Stomach smooth muscle (tissue), 2 donors: ENCODE measurements around the gene SYNDIG1.

Experiments
- H3K27ac ChIP-seq: one replicate; pipeline ENCODE4 v1.7.0; 2013; ENCODE audit warnings: mild to moderate bottlenecking, low read length, inconsistent platforms
- H3K27me3 ChIP-seq, 2 donors: one replicate each; pipeline ENCODE4 v1.7.0; 2013; ENCODE audit warnings: low read length in 2 of 2; ENCODE audit not compliant: insufficient read depth in 2 of 2, control insufficient read depth in 1 of 2
- H3K36me3 ChIP-seq, 2 donors: one replicate each; pipeline ENCODE4 v1.7.0; 2013; ENCODE audit warnings: low read length in 2 of 2; ENCODE audit not compliant: control insufficient read depth in 2 of 2, insufficient read depth in 2 of 2
- H3K4me1 ChIP-seq: one replicate; pipeline ENCODE4 v1.7.0; 2013; ENCODE audit warnings: low read length; ENCODE audit not compliant: control insufficient read depth, insufficient read depth
- H3K4me3 ChIP-seq, 2 donors: one replicate each; pipeline ENCODE4 v1.7.0; 2013; ENCODE audit warnings: low read length in 2 of 2
- H3K9ac ChIP-seq, 2 donors: one replicate each; pipeline ENCODE4 v1.7.0; 2013; ENCODE audit warnings: low read length in 2 of 2, mild to moderate bottlenecking in 1 of 2
- H3K9me3 ChIP-seq, 2 donors: one replicate each; pipeline ENCODE4 v1.7.0; 2013; ENCODE audit warnings: low read length in 2 of 2; ENCODE audit not compliant: control insufficient read depth in 2 of 2
- donor health status: healthy.
- donor health status: Pancreatic carcinoma.

Gene SYNDIG1

DNA sequence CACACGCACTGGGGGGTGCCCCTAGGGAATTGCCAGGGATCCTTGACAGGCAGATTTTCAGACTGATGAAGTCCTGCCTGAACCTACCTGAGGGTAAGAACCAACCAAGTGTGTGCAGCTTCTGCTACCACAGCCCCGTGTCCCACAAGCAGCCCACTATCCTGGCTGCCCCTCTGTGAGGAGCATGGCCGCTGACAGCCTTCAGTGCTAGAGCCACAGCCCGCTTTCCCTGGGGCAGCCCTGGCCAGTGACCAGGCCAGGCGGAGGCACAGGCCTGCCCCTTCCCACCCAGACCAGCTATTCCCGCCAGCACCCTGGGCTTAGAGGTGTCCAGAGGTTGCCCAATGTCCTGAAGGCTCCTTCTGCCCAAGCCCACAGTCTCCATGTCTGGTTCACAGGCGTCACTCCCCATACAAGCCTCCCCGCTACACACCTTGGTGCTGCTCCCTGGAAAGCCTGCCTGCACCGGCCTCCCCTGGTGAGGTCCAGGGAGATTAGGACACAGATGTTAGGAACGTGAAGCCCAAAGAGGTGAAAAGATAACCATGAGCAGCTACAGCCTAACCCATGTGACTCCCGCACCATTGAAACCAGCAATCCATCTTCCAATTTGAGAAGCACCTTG, 207.0 kb downstream of the SYNDIG1 start:
- no peak overlapping the region for H3K27ac ChIP-seq
- H3K9ac ChIP-seq: no peak overlapping the region

DNA sequence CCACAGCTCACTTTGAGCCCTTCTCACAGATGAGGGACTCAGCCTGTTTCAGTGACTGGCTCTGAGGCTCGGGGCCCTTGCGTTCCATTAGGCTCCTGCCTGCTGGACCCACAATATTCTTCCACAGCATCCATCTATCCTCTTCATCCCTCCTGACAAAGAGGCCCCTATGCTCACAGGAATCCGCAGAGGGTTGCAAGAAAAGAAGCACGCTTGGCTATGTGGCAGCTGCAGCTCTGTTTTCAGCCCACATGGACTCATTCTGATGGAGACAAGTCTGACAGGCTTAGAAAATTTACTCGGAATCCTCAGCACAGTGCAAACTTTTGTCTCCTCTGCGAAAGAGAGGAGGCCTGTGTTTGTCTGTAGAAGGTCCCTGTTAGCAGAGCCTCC, 207.5 kb downstream of the SYNDIG1 start:
- Histone ChIP-seq H3K27me3 (no peaks in the 10 kb centered on the region), H3K4me1 (no peaks in the 10 kb centered on the region), H3K27ac (no peak overlapping the region), H3K9ac (no peak overlapping the region), H3K36me3 (no peaks in the 10 kb centered on the region), H3K4me3 (no peak overlapping the region), H3K9me3 (no peaks in the 10 kb centered on the region)

More for the DNA sequence above, 207.0 kb downstream of the SYNDIG1 start:
- Histone ChIP-seq H3K27me3 (no peaks in the 10 kb centered on the region), H3K36me3 (no peaks in the 10 kb centered on the region), H3K9me3 (no peaks in the 10 kb centered on the region), H3K4me1 (no peaks in the 10 kb centered on the region), H3K4me3 (no peak overlapping the region)

DNA sequence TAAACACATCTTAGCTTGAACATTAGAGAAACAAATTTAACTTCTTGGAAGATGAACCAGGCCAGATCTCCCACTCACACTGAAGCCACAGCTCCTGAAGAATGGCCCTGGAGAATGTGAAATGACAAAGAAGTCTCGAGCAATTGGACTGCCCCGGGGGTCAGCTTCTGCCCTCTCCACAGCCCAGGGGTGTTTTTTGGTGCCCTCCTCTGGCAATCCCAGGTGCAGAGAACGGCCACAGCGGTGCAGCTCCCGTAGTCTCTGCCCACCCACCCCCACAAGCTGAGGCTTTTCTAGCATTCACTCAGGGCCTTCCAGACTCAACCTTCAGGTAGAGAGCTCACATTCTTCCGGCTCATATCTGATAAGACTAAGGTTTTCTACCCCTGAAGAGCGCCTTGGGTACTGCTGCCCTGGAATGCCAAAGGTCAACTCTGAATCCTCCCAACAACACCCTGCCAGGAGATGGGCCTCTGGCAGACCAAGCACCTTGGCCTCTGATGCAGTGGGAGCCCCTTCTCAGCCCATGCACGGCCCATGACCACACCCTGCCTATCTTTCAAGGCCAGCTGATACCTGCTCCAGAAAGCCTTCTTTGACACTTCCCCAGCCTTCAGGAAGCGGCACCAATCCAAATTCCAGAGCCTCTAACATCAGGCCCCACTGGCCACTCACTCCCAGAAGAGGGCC, 208.3 kb downstream of the SYNDIG1 start:
- Histone ChIP-seq H3K27me3 (no peaks in the 10 kb centered on the region), H3K36me3 (no peaks in the 10 kb centered on the region), H3K9me3 (no peaks in the 10 kb centered on the region), H3K27ac (no peak overlapping the region), H3K9ac (no peak overlapping the region), H3K4me1 (no peaks in the 10 kb centered on the region), H3K4me3 (no peak overlapping the region)

DNA sequence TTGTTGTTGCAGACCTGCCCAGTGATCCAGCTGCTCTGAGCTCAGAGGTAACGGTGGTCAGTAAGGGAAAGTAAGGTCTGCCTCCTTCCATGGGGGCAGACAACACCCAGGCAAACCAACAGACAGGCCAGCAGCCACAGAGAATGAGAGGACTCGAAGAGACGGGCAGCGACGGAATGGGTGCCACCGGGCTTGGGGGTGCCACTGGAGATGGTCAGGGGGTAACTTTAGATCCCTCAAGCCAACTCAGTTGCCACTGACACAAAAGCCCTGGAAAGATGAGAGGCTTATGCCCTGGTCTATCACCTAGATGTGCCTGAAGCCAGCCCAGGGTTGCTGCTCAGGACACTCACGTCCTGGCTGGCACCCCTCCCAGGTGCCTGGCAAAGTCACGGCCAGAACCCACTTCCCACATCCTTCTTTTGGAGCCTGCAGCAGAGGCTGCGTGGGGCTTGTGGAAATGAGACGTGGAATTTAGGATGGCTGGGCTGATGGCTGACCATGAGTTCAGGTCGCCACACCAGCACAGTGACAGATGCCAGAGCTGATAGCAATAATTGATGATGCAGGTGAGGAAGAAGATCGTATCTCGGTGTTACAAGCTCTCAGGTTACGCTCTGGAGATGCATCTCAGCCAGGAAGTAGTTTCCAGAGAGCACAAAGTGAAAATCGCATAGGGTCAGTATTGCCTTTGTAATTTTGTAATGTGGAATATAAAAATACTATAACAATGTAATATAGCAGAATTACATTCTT, 209.1 kb downstream of the SYNDIG1 start:
- no peak overlapping the region for H3K27ac ChIP-seq
- H3K36me3 ChIP-seq: no peaks in the 10 kb centered on the region
- no peaks in the 10 kb centered on the region for H3K9me3 ChIP-seq

DNA sequence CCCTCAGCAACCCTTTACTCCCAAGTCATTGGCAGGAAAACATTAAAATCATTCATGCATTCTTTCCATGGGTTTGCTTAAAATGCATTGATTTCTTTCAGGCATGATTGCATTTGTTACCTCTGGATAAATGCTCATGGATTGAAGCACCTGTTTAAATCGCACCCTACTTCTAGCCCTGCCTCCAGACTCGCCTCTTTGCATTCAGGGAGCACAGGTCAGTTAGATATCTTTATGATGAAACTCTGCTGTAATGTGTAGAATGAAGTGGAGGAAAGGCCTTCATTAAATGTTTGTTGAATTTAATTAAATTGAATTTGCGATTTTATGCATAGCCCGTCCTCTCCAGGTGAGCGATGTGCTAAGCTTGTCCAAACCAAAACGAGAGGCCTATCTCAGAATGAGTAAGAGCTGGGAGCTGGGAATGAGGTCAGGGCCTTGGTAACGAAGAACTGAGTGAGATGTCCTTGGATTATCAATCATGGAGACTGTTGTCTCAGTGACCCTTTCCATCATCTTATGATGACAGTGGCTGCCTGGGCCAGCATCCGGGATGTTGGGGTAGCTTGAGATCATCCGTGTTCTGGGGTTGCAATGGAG, 210.1 kb downstream of the SYNDIG1 start:
- Histone ChIP-seq H3K9me3 (no peaks in the 10 kb centered on the region), H3K27ac (no peak overlapping the region), H3K27me3 (no peaks in the 10 kb centered on the region), H3K9ac (no peak overlapping the region), H3K36me3 (no peaks in the 10 kb centered on the region), H3K4me1 (no peaks in the 10 kb centered on the region), H3K4me3 (no peak overlapping the region)

More for the DNA sequence above, 209.1 kb downstream of the SYNDIG1 start:
- H3K4me1 ChIP-seq: no peaks in the 10 kb centered on the region
- H3K27me3 ChIP-seq: no peaks in the 10 kb centered on the region
- H3K4me3 ChIP-seq: no peak overlapping the region
- H3K9ac ChIP-seq: no peak overlapping the region

DNA sequence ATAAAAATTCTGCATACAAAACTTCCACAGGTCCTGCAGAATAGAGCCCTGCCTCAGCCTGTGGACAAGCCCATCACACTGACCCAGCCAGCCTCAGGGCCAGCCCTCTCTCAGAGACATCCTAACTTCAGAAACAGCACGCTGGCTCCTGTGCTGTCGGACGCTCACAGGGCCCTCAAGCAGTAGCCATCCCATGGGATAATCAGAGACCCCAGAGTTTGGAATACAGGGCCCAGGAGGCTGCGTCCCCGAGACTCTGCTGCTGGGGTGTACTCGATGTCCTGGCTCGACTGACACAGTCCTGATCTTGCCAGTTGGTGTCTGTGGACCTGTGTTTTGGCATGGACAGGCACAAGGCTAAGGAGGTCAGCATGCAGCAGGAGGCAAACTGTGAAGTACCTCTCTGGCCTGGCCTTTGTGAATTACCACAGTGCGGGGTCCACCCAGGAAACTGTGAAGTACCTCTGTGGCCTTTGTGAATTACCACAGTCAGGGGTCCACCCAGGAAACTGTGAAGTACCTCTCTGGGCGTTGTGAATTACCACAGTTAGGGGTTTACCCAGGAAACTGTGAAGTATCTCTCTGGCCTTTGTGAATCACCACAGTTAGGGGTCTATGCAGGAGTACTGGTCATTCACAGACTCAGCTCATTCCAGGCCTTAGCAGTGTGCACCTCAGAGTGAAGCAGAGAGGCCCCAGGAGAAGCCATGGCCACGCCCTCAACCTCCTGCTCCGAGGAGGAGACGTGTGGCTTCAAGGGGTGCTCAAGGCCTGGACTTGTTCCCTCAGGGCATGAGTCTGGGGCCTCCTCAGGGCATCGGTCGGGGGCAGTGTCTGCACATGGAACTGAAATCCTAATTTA, 212.4 kb downstream of the SYNDIG1 start:
- Histone ChIP-seq H3K4me3 (no peak overlapping the region), H3K27ac (no peak overlapping the region), H3K27me3 (no peaks in the 10 kb centered on the region), H3K9ac (no peak overlapping the region), H3K36me3 (no peaks in the 10 kb centered on the region), H3K9me3 (no peaks in the 10 kb centered on the region), H3K4me1 (no peaks in the 10 kb centered on the region)

DNA sequence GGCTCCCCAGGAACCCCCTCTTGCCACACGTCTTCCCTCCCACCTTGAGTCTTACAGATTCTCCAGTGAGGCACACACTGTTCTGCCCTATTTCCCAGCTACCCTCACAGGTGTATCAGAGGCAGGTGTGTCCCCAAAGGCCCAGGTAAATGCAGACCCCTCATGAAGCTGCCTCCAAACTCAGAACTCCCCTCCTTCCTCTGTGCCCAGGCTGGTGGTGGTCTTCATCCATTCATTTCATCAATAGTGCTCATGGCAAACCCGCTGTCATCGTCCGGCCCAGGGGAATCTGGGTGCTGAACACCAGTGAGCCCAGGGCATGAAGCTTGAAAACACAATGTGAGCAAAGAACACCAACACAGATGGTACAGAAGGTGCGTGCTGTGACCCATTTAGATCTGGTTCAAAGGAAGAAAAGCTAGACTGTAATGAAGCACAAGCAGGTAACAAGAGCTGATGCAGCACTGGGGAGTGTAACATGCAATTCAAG, 213.1 kb downstream of the SYNDIG1 start:
- H3K4me1 ChIP-seq: no peaks in the 10 kb centered on the region
- H3K27me3 ChIP-seq: no peaks in the 10 kb centered on the region
- H3K9me3 ChIP-seq: no peaks in the 10 kb centered on the region
- H3K27ac ChIP-seq: no peak overlapping the region
- no peak overlapping the region for H3K4me3 ChIP-seq
- no peak overlapping the region for H3K9ac ChIP-seq
- H3K36me3 ChIP-seq: no peaks in the 10 kb centered on the region

DNA sequence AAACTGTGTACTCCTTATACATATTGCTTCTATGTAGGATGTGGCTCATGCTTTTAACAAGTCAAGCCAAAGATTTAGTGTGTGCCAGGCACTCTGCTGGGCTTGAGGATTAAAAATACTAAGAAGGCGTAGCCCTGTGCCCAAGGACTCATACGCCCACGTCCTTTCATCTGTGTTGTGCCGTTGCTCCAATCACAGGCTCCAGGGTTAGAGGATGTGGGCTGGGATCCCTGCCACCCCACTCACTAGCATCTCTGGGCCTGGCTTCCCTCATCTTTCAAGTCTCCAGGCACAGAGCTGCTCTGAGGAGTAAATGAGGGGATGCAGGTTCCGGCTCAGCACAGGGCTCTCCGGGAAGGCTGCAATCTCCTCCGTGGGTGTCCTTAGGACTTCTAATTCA, 214.2 kb downstream of the SYNDIG1 start:
- H3K36me3 ChIP-seq: no peaks in the 10 kb centered on the region
- no peak overlapping the region for H3K27ac ChIP-seq
- H3K4me3 ChIP-seq: no peak overlapping the region
- H3K9me3 ChIP-seq: peaks cover 0 to 2% of the 10 kb centered on the region in 2 donors
- no peak overlapping the region for H3K9ac ChIP-seq
- H3K4me1 ChIP-seq: no peaks in the 10 kb centered on the region
- no peaks in the 10 kb centered on the region for H3K27me3 ChIP-seq

DNA sequence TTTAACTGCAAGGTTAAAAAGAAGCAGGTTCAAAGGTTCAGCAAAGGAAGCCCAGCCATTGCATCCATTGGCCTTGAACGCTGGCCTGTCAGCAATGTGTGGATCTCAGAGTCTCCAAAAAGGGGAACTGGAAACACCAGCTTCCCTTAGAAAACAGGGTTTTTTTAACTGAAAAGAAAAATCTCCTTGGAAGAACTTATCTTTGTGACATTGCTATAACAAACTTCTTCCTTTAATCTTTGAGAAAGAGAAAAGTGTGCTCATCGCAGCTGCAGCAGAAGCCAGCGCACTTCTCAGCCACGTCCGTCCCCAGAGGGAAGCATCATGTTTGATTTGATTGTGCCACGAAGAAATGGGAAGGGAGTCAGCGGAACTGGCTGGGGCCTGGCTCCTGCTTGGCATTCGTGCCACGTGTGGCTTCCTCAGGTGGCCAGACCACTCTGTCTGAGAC, 215.0 kb downstream of the SYNDIG1 start:
- H3K9me3 ChIP-seq: peaks cover 0 to 2% of the 10 kb centered on the region in 2 donors
- H3K27ac ChIP-seq: no peak overlapping the region
- H3K36me3 ChIP-seq: no peaks in the 10 kb centered on the region
- no peak overlapping the region for H3K4me3 ChIP-seq
- H3K27me3 ChIP-seq: no peaks in the 10 kb centered on the region
- no peak overlapping the region for H3K9ac ChIP-seq
- H3K4me1 ChIP-seq: no peaks in the 10 kb centered on the region
